ENCODE data around the gene HIPK3. TPM values are rescaled to one million over a fixed set of nuclear protein-coding genes. Genes with fewer than 3 reads are reported as not detected.
A peak's percentile ranks its signal among the peaks of the same experiment; 100 is the strongest.

The HIPK3 gene
- total and polyA plus RNA-seq, 10 of the 15 experiments (the other 5 are each of a cell fraction or from before 2014, with no cell fraction given) = 3.4 to 26.5 (median 13.6) TPM

DNA sequence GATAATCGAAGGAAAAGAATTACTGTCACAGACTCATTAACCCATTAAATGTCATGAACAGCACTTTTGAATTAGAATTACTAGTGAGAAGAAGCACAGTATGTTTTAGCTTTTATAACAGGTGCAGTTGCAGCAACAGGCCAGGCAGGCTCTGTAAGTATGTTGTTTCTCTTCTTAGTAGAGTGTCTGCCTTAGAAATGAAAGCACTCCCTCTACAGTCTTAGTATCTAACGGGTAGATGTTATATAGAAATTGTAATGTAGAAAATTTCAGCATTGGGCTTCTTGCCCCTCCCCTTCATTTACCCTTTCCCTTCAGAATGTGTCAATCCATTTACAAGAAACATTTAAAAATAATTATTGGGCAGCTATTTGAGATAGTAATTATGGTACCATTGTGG is 87.4 kb downstream of the HIPK3 start:
- ChIA-PET POLR2A (no interaction called here), CTCF (interaction anchor here (0.8 to 2.7 kb wide), 8 partner anchors 9 to 536 kb away, joined by 3 to 25 read pairs (median 4); no protein-coding TSS in a partner anchor), SMC1A (ENCODE audit: uncharacterized antibody, unreplicated experiment) (interaction anchor here (0.7 to 2.5 kb wide), 8 partner anchors 10 to 463 kb away, joined by 3 to 14 read pairs (median 5); no protein-coding TSS in a partner anchor), RAD21 (ENCODE audit: unreplicated experiment) (interaction anchor here (0.6 to 1.9 kb wide), 5 partner anchors 10 to 372 kb away, joined by 3 to 7 read pairs (median 4); no protein-coding TSS in a partner anchor)
- in situ Hi-C loops (cut with MboI) (no loop called here), intact Hi-C loops (cut with micrococcal nuclease; ENCODE audit: unreplicated experiment) (no loop called here)
- Histone ChIP-seq H4K20me1 (ENCODE audit: control insufficient read depth, insufficient read depth) (no peaks in the 10 kb centered on the region), H3K9ac (ENCODE audit: control insufficient read depth, insufficient read depth, low read length) (no peak overlapping the region), H3K9me3 (replicated peaks; ENCODE audit: control insufficient read depth, insufficient read depth, low read length) (no peaks in the 10 kb centered on the region), H3K4me3 (no peak overlapping the region), H2AFZ (ENCODE audit: control insufficient read depth, low read depth, low read length) (no peak overlapping the region), H3K27ac (ENCODE audit: control insufficient read depth, insufficient read depth) (no peak overlapping the region), H3K36me3 (ENCODE audit: control insufficient read depth in 2 of 2, insufficient read depth in 2 of 2, low read length in 1 of 2) (peaks cover 6 to 25% of the 10 kb centered on the region in 2 experiments), H3K27me3 (replicated peaks in 1 of 2; ENCODE audit: control insufficient read depth in 2 of 2, insufficient read depth in 2 of 2, low read length in 1 of 2) (no peaks in the 10 kb centered on the region), H3K4me2 (ENCODE audit: control insufficient read depth, insufficient read depth) (no peak overlapping the region), H3K79me2 (ENCODE audit: control insufficient read depth, insufficient read depth, low read length) (no peaks in the 10 kb centered on the region), H3K4me1 (ENCODE audit: control insufficient read depth, insufficient read depth, low read length) (no peaks in the 10 kb centered on the region)
- WGBS (ENCODE audit: insufficient coverage, insufficient replicate concordance, low lambda C conversion rate, missing lambda C conversion rate) = 98% methylated on average over 2 of the region's 2 CpGs
- TF ChIP-seq, protein P1, sequence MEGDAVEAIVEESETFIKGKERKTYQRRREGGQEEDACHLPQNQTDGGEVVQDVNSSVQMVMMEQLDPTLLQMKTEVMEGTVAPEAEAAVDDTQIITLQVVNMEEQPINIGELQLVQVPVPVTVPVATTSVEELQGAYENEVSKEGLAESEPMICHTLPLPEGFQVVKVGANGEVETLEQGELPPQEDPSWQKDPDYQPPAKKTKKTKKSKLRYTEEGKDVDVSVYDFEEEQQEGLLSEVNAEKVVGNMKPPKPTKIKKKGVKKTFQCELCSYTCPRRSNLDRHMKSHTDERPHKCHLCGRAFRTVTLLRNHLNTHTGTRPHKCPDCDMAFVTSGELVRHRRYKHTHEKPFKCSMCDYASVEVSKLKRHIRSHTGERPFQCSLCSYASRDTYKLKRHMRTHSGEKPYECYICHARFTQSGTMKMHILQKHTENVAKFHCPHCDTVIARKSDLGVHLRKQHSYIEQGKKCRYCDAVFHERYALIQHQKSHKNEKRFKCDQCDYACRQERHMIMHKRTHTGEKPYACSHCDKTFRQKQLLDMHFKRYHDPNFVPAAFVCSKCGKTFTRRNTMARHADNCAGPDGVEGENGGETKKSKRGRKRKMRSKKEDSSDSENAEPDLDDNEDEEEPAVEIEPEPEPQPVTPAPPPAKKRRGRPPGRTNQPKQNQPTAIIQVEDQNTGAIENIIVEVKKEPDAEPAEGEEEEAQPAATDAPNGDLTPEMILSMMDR (IDR thresholded peaks at IDR 0.05 in 2 of 3, conservative IDR thresholded peaks at IDR 0.05 in 1 of 3; ENCODE audit: control insufficient read depth in 2 of 3, extremely low read depth in 1 of 3, insufficient read depth in 1 of 3, low read depth in 3 of 3, low read length in 3 of 3) = peak in 1 of 3 experiments; percentile 12; a peak in 1 of 6 replicates
- TF ChIP-seq LARP7 (IDR thresholded peaks at IDR 0.05) = no peak
- DNase-seq (ENCODE audit: low read depth, low spot score) (no peak), FAIRE-seq (no peak), ATAC-seq (peak; percentile 48)
- no TSS peak for BruUV-seq (replicated peaks)

DNA sequence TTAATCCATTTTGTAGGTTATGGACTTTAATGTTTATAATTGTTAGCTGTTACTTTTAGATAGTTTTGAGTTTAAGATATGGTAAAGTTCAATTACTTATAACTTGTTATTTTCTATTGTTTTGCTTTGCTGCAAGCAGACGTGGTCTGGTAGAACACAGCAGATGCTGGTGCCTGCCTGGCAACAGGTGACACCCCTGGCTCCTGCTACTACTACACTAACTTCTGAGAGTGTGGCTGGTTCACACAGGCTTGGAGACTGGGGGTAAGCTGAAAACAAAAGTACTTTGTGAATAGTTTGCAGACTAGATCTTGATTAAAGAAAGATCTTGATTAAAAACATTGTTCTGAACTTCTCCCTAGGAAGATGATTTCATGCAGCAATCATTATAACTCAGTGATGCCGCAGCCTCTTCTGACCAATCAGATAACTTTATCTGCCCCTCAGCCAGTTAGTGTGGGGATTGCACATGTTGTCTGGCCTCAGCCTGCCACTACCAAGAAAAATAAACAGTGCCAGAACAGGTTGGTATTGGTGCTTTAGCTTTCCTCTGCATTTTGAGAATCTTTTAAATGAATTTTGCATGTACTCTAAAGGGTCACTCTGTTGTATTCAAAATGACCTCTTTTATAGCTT is 90.4 kb downstream of the HIPK3 start:
- Histone ChIP-seq H3K79me2 (ENCODE audit: control insufficient read depth, insufficient read depth, low read length) (no peaks in the 10 kb centered on the region), H3K4me1 (ENCODE audit: control insufficient read depth, insufficient read depth, low read length) (no peaks in the 10 kb centered on the region), H3K27me3 (replicated peaks in 1 of 2; ENCODE audit: control insufficient read depth in 2 of 2, insufficient read depth in 2 of 2, low read length in 1 of 2) (no peaks in the 10 kb centered on the region), H2AFZ (ENCODE audit: control insufficient read depth, low read depth, low read length) (no peak overlapping the region), H3K4me2 (ENCODE audit: control insufficient read depth, insufficient read depth) (no peak overlapping the region), H3K27ac (ENCODE audit: control insufficient read depth, insufficient read depth) (peak overlapping the region; percentile 46), H3K9me3 (replicated peaks; ENCODE audit: control insufficient read depth, insufficient read depth, low read length) (no peaks in the 10 kb centered on the region), H4K20me1 (ENCODE audit: control insufficient read depth, insufficient read depth) (no peaks in the 10 kb centered on the region), H3K9ac (ENCODE audit: control insufficient read depth, insufficient read depth, low read length) (no peak overlapping the region), H3K4me3 (no peak overlapping the region), H3K36me3 (ENCODE audit: control insufficient read depth in 2 of 2, insufficient read depth in 2 of 2, low read length in 1 of 2) (peaks cover 9 to 34% of the 10 kb centered on the region in 2 experiments)
- 27% methylated on average over 2 of the region's 2 CpGs for WGBS (ENCODE audit: insufficient coverage, insufficient replicate concordance, low lambda C conversion rate, missing lambda C conversion rate)
- BruUV-seq (replicated peaks) = no TSS peak
- TF ChIP-seq CREB1 (IDR thresholded peaks at IDR 0.05; ENCODE audit: low read depth) = peak; percentile 97
- no peak for TF ChIP-seq NRF1 (conservative IDR thresholded peaks at IDR 0.05; ENCODE audit: low read depth, low read length)
- TF ChIP-seq, protein P2, sequence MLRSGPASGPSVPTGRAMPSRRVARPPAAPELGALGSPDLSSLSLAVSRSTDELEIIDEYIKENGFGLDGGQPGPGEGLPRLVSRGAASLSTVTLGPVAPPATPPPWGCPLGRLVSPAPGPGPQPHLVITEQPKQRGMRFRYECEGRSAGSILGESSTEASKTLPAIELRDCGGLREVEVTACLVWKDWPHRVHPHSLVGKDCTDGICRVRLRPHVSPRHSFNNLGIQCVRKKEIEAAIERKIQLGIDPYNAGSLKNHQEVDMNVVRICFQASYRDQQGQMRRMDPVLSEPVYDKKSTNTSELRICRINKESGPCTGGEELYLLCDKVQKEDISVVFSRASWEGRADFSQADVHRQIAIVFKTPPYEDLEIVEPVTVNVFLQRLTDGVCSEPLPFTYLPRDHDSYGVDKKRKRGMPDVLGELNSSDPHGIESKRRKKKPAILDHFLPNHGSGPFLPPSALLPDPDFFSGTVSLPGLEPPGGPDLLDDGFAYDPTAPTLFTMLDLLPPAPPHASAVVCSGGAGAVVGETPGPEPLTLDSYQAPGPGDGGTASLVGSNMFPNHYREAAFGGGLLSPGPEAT (IDR thresholded peaks at IDR 0.05; ENCODE audit: low read depth) = no peak
- no peak for TF ChIP-seq CHD2 (IDR thresholded peaks at IDR 0.05; ENCODE audit: borderline replicate concordance, low read depth, low read length)
- TF ChIP-seq CEBPB (IDR thresholded peaks at IDR 0.05; ENCODE audit: borderline replicate concordance in 1 of 2, low read depth in 2 of 2, low read length in 2 of 2) = peak in 1 of 2 experiments; percentile 74; a peak in 1 of 4 replicates
- TF ChIP-seq RFX5 (IDR thresholded peaks at IDR 0.05; ENCODE audit: low read depth, low read length) = peak; percentile 99
- TF ChIP-seq CREM (IDR thresholded peaks at IDR 0.05; ENCODE audit: low read depth) = peak; percentile 98
- ATAC-seq (peak; percentile 93), FAIRE-seq (peak; percentile 7), DNase-seq (ENCODE audit: low read depth, low spot score) (no peak)
- ChIA-PET CTCF (interaction anchor here (0.9 to 2.7 kb wide), 6 partner anchors 19 to 395 kb away, joined by 3 to 12 read pairs (median 6); no protein-coding TSS in a partner anchor), SMC1A (ENCODE audit: uncharacterized antibody, unreplicated experiment) (interaction anchor here (1.1 kb wide), 2 partner anchors 13 to 259 kb away, joined by 3 read pairs; no protein-coding TSS in a partner anchor), POLR2A (interaction anchor here (1.3 kb wide), 1 partner anchor 89 kb away, joined by 3 read pairs; no protein-coding TSS in a partner anchor), RAD21 (ENCODE audit: unreplicated experiment) (interaction anchor here (0.9 to 1.7 kb wide), 5 partner anchors 101 to 483 kb away, joined by 3 to 8 read pairs (median 3); no protein-coding TSS in a partner anchor)
- intact Hi-C loops (cut with micrococcal nuclease; ENCODE audit: unreplicated experiment) (no loop called here), in situ Hi-C loops (cut with MboI) (no loop called here)
